ENCODE measurements around the gene AIRE.

AIRE gene

GRCh38 chr21:44263221-44263760 lies 22.4 kb upstream of the AIRE start:
- TF ChIP-seq, protein P1, sequence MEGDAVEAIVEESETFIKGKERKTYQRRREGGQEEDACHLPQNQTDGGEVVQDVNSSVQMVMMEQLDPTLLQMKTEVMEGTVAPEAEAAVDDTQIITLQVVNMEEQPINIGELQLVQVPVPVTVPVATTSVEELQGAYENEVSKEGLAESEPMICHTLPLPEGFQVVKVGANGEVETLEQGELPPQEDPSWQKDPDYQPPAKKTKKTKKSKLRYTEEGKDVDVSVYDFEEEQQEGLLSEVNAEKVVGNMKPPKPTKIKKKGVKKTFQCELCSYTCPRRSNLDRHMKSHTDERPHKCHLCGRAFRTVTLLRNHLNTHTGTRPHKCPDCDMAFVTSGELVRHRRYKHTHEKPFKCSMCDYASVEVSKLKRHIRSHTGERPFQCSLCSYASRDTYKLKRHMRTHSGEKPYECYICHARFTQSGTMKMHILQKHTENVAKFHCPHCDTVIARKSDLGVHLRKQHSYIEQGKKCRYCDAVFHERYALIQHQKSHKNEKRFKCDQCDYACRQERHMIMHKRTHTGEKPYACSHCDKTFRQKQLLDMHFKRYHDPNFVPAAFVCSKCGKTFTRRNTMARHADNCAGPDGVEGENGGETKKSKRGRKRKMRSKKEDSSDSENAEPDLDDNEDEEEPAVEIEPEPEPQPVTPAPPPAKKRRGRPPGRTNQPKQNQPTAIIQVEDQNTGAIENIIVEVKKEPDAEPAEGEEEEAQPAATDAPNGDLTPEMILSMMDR (IDR thresholded peaks at IDR 0.05; ENCODE audit: extremely low read depth, insufficient read depth, missing control alignments) = no peak
- DNase-seq (ENCODE audit: low spot score) = no peak
- in situ Hi-C loops (cut with MboI; ENCODE audit: low pct_unique_long_range_greater_than_20kb, low sequenced_read_pairs, unreplicated experiment) = no loop called here

DNA sequence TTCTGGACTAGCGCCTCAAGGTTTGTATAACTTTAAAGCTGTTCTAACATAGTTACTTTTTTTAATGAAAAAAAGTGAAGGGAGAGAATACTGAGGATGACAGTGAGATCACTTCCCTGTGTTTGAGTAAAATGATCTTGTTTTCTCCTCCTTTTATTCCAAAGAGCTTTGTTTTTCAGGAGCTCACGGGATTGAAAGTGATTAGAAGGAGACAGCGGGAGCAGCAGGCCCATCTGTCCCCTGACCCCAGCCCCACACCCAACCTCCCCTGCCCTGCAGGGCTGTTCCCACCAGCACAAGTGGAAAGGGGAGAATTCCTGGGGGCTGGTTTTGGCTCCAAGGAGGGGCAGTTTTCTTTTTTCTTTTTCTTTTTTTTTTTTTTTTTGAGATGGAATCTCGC lies 21.9 kb upstream of the AIRE start:
- DNase-seq (ENCODE audit: low spot score) = no peak
- in situ Hi-C loops (cut with MboI; ENCODE audit: low pct_unique_long_range_greater_than_20kb, low sequenced_read_pairs, unreplicated experiment) = no loop called here
- TF ChIP-seq, protein P1 (IDR thresholded peaks at IDR 0.05; ENCODE audit: extremely low read depth, insufficient read depth, missing control alignments) = no peak

GRCh38 chr21:44265734-44266270 lies 19.9 kb upstream of the AIRE start:
- DNase-seq (ENCODE audit: low spot score) = no peak

DNA sequence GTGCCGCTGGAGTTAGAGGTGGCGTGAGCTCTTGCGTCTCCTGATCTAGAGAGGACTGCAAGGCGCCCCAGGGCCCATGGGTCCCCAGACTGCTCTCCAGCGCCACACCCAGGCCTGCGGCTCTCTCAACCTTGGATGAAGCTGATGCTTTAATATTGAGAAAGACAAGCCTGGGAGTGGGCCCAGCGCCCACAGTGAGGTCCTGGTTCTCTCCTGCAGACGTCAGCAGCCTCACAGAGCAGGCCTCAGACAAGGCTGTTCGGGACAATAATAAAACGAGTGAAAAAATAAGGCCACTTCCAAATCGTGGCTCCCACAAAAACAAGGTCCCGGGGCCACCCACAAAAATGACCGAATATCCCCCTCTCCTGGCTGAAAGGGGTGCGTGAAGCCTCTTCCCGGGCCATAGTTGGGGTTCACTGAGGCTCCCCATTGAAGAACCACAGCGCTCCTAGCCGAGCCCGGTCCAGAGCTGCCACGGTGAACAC lies 18.0 kb upstream of the AIRE start:
- no peak for DNase-seq (ENCODE audit: low spot score)
- TF ChIP-seq, protein P1 (IDR thresholded peaks at IDR 0.05; ENCODE audit: extremely low read depth, insufficient read depth, missing control alignments) = peak; percentile 31
- in situ Hi-C loops (cut with MboI; ENCODE audit: low pct_unique_long_range_greater_than_20kb, low sequenced_read_pairs, unreplicated experiment) = no loop called here

More at GRCh38 chr21:44265734-44266270, 19.9 kb upstream of the AIRE start:
- TF ChIP-seq, protein P1 (IDR thresholded peaks at IDR 0.05; ENCODE audit: extremely low read depth, insufficient read depth, missing control alignments) = no peak
- in situ Hi-C loops (cut with MboI; ENCODE audit: low pct_unique_long_range_greater_than_20kb, low sequenced_read_pairs, unreplicated experiment) = no loop called here

GRCh38 chr21:44269090-44269489 lies 16.6 kb upstream of the AIRE start:
- no peak for DNase-seq (ENCODE audit: low spot score)
- TF ChIP-seq, protein P1 (IDR thresholded peaks at IDR 0.05; ENCODE audit: extremely low read depth, insufficient read depth, missing control alignments) = no peak
- in situ Hi-C loops (cut with MboI; ENCODE audit: low pct_unique_long_range_greater_than_20kb, low sequenced_read_pairs, unreplicated experiment) = no loop called here

DNA sequence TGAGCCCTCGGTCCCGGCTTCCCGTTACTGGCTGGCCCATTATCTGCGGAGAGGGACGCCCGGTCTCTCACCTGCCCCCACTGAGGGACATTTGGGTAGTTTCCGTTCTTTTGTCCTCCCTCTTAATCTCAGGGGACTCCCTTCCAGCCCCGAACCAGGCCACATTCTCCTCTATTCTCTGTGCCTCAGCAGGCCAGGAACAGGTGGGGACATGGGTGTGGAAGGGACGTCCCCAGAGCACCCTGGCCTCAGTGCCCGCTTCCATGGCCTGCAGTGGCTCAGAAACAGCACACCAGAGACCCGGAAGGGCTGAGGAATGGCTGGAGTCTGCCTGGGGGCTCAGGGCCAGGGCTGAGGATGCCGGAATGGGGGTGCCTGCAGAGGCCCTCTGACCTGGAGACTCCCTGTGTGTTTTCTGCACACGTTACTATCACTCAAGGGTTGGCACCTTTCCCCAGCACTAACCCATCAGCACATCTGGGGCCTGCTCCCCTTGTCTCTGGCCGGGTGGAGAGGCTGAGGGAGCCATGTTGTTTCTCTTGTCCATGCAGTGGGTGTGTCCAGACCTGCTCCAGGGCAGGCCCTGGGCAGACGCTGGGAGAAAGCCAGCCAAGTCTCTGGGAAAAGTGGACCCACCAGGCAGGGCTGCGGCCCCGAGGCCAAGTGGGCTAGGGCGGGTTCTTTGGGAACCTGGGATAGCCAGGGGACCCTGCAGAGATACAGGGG lies 14.0 kb upstream of the AIRE start:
- in situ Hi-C loops (cut with MboI; ENCODE audit: low pct_unique_long_range_greater_than_20kb, low sequenced_read_pairs, unreplicated experiment) = no loop called here
- DNase-seq (ENCODE audit: low spot score) = no peak
- TF ChIP-seq, protein P1 (IDR thresholded peaks at IDR 0.05; ENCODE audit: extremely low read depth, insufficient read depth, missing control alignments) = no peak

All from GM13977 (cell line).